ENCODE measurements around the gene MT1F.

MT1F gene

DNA sequence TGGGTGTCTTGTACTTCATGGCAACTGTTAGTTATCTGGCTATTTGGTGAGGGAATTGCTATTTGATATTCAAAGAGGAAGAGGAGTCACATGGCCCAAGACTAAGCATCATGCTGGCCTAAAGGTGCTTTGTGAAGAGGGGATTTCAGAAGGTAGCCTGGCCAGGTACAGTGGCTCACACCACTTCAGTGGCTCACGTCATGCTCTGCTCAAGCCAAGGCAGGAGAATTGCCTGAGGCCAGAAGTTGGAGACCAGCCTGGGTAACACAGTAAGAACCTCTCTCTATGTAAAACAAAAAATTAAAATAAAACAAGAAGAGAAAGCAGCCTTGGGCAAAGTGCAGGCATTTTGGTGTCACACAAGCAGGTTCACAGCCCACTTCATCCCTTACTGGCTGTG lies 12.4 kb upstream of the MT1F start:
- H3K9me3 ChIP-seq (replicated peaks in 1 of 2; ENCODE audit: control insufficient read depth in 2 of 2, insufficient read depth in 1 of 2, low read depth in 1 of 2, low read length in 2 of 2), result peaks cover 0 to 2% of the 10 kb centered on the region in 2 donors
- no peak overlapping the region for H3K18ac ChIP-seq (ENCODE audit: low read length)
- no peak overlapping the region for H3K9ac ChIP-seq (ENCODE audit: low read depth, low read length, poor library complexity)
- no peak overlapping the region for H3K4me2 ChIP-seq (ENCODE audit: insufficient read depth, low read length, poor library complexity, severe bottlenecking)
- no peaks in the 10 kb centered on the region for H3K36me3 ChIP-seq (replicated peaks in 1 of 2; ENCODE audit: control insufficient read depth in 2 of 2, insufficient read depth in 2 of 2, low read length in 2 of 2)
- no CpG with 5 or more reads among the region's 1 CpG for WGBS, 2 donors (ENCODE audit: extremely low coverage in 2 of 2, insufficient read length in 2 of 2, insufficient replicate concordance in 1 of 2)
- no peak overlapping the region for H2AFZ ChIP-seq (ENCODE audit: low read length)
- no peaks in the 10 kb centered on the region for H3K4me1 ChIP-seq (ENCODE audit: control insufficient read depth in 2 of 2, insufficient read depth in 1 of 2, low read depth in 1 of 2, low read length in 2 of 2)
- H4K91ac ChIP-seq (ENCODE audit: low read depth, low read length, poor library complexity), result no peak overlapping the region
- no peak overlapping the region for H2AK5ac ChIP-seq (ENCODE audit: low read depth, low read length)
- no peak overlapping the region for H2BK15ac ChIP-seq (ENCODE audit: low read length)
- H3K4ac ChIP-seq (ENCODE audit: low read length), result no peak overlapping the region
- H2BK12ac ChIP-seq (ENCODE audit: low read length), result no peak overlapping the region
- H4K8ac ChIP-seq (ENCODE audit: low read depth, low read length), result no peak overlapping the region
- H3K27me3 ChIP-seq (ENCODE audit: control insufficient read depth in 3 of 3, insufficient read depth in 3 of 3, low read depth in 1 of 3, low read length in 3 of 3), result peaks cover 28 to 100% (median 90%) of the 10 kb centered on the region in 3 experiments
- H3K27ac ChIP-seq (replicated peaks; ENCODE audit: low read length), result no peak overlapping the region
- H2BK120ac ChIP-seq (ENCODE audit: low read depth, low read length), result no peak overlapping the region
- no peaks in the 10 kb centered on the region for H3K79me1 ChIP-seq (ENCODE audit: low read depth, low read length)
- no peak overlapping the region for H3K14ac ChIP-seq (ENCODE audit: low read length)
- no peak for DNase-seq (ENCODE audit: low spot score)
- H3K23ac ChIP-seq (ENCODE audit: low read depth, low read length, poor library complexity), result no peak overlapping the region
- no peak overlapping the region for H2BK5ac ChIP-seq (ENCODE audit: low read length)
- H3K4me3 ChIP-seq (ENCODE audit: low read length in 2 of 2), result no peak overlapping the region

DNA sequence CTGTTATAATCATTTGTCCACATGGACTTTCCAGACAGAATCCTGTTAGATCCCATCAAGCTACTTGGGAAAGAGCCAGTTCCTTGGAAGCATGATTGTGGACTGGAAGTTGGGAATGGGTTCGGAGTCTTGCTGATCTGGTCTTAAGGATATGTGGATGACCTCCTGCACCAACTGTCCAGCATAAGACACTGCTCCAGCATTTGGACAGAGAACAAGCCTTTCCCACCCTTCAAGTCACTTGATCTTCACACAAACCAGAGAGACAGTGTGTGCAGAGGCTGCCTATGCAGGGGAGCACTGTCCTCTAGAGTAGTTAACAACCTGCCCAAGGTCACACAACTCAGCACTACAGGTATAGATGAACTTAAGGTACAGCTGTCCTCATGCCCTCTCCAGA lies 11.9 kb upstream of the MT1F start:
- Histone ChIP-seq H3K36me3 (replicated peaks in 1 of 2; ENCODE audit: control insufficient read depth in 2 of 2, insufficient read depth in 2 of 2, low read length in 2 of 2) (no peaks in the 10 kb centered on the region), H2BK5ac (ENCODE audit: low read length) (no peak overlapping the region), H3K4me3 (ENCODE audit: low read length in 2 of 2) (peak overlapping the region in 1 of 2 donors; percentile 6), H3K14ac (ENCODE audit: low read length) (no peak overlapping the region), H3K27me3 (ENCODE audit: control insufficient read depth in 3 of 3, insufficient read depth in 3 of 3, low read depth in 1 of 3, low read length in 3 of 3) (peaks cover 28 to 100% (median 84%) of the 10 kb centered on the region in 3 experiments), H3K9me3 (replicated peaks in 1 of 2; ENCODE audit: control insufficient read depth in 2 of 2, insufficient read depth in 1 of 2, low read depth in 1 of 2, low read length in 2 of 2) (peaks cover 0 to 2% of the 10 kb centered on the region in 2 donors), H4K8ac (ENCODE audit: low read depth, low read length) (no peak overlapping the region), H3K18ac (ENCODE audit: low read length) (no peak overlapping the region), H3K27ac (replicated peaks; ENCODE audit: low read length) (no peak overlapping the region), H3K79me1 (ENCODE audit: low read depth, low read length) (no peaks in the 10 kb centered on the region), H2BK12ac (ENCODE audit: low read length) (no peak overlapping the region), H2AFZ (ENCODE audit: low read length) (no peak overlapping the region), H3K4ac (ENCODE audit: low read length) (no peak overlapping the region), H2BK15ac (ENCODE audit: low read length) (no peak overlapping the region), H3K23ac (ENCODE audit: low read depth, low read length, poor library complexity) (no peak overlapping the region), H4K91ac (ENCODE audit: low read depth, low read length, poor library complexity) (no peak overlapping the region), H3K9ac (ENCODE audit: low read depth, low read length, poor library complexity) (no peak overlapping the region), H2BK120ac (ENCODE audit: low read depth, low read length) (no peak overlapping the region), H3K4me2 (ENCODE audit: insufficient read depth, low read length, poor library complexity, severe bottlenecking) (no peak overlapping the region), H3K4me1 (ENCODE audit: control insufficient read depth in 2 of 2, insufficient read depth in 1 of 2, low read depth in 1 of 2, low read length in 2 of 2) (no peaks in the 10 kb centered on the region), H2AK5ac (ENCODE audit: low read depth, low read length) (no peak overlapping the region)
- no peak for DNase-seq (ENCODE audit: low spot score)
- no CpG with 5 or more reads among the region's 1 CpG for WGBS, 2 donors (ENCODE audit: extremely low coverage in 2 of 2, insufficient read length in 2 of 2, insufficient replicate concordance in 1 of 2)

DNA sequence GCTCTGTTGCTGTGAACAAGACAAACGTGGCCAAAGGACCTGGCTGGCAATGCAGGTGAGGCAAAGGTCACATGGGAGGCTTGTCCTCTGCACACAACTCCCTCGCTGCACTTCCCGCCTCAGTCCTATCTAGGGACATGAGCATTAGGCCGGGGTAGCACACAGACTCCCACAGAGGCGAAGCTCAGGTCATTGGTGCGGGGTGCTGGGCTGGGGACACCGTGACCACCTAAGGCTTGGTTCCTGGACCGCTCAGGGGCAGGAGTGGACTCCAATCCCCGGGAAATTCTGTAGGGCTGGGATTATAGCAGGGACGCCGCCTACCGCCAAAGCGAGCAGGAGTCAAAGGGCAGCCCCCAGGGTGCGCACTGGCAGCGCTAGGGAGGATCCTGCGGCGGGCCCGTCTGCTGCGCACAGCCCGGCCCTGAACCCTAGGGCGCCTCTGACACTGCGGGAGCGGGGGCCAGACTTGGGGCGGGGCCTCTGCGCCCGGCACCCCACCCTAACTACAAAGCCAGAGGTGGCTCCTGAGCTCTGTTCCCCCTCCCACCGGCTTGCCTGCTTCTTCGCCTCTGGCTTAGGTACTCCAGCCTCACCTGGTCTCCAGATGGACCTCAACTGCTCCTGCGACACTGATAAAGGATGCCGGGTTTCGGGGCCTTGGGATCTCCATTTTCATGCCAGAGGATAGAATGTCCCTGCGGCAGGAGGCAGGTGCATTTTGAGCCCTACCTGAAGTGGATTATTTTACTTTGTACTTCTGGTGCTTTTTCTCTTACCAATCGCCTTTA lies 9.9 kb upstream of the MT1F start:
- Histone ChIP-seq H2BK15ac (ENCODE audit: low read length) (no peak overlapping the region), H3K4me1 (ENCODE audit: control insufficient read depth in 2 of 2, insufficient read depth in 1 of 2, low read depth in 1 of 2, low read length in 2 of 2) (no peaks in the 10 kb centered on the region), H3K18ac (ENCODE audit: low read length) (peak overlapping the region; percentile 16), H3K79me1 (ENCODE audit: low read depth, low read length) (no peaks in the 10 kb centered on the region), H3K4ac (ENCODE audit: low read length) (no peak overlapping the region), H2AFZ (ENCODE audit: low read length) (no peak overlapping the region), H3K36me3 (replicated peaks in 1 of 2; ENCODE audit: control insufficient read depth in 2 of 2, insufficient read depth in 2 of 2, low read length in 2 of 2) (no peaks in the 10 kb centered on the region), H3K27ac (replicated peaks; ENCODE audit: low read length) (no peak overlapping the region), H3K9ac (ENCODE audit: low read depth, low read length, poor library complexity) (no peak overlapping the region), H3K27me3 (ENCODE audit: control insufficient read depth in 3 of 3, insufficient read depth in 3 of 3, low read depth in 1 of 3, low read length in 3 of 3) (peaks cover 22 to 100% (median 79%) of the 10 kb centered on the region in 3 experiments), H3K14ac (ENCODE audit: low read length) (no peak overlapping the region), H4K91ac (ENCODE audit: low read depth, low read length, poor library complexity) (no peak overlapping the region), H2BK120ac (ENCODE audit: low read depth, low read length) (no peak overlapping the region), H4K8ac (ENCODE audit: low read depth, low read length) (no peak overlapping the region), H3K4me3 (ENCODE audit: low read length in 2 of 2) (no peak overlapping the region), H3K9me3 (replicated peaks in 1 of 2; ENCODE audit: control insufficient read depth in 2 of 2, insufficient read depth in 1 of 2, low read depth in 1 of 2, low read length in 2 of 2) (peaks cover 0 to 2% of the 10 kb centered on the region in 2 donors), H2AK5ac (ENCODE audit: low read depth, low read length) (no peak overlapping the region), H3K4me2 (ENCODE audit: insufficient read depth, low read length, poor library complexity, severe bottlenecking) (no peak overlapping the region), H2BK12ac (ENCODE audit: low read length) (no peak overlapping the region), H3K23ac (ENCODE audit: low read depth, low read length, poor library complexity) (peak overlapping the region; percentile 76), H2BK5ac (ENCODE audit: low read length) (no peak overlapping the region)
- WGBS, 2 donors (ENCODE audit: extremely low coverage in 2 of 2, insufficient read length in 2 of 2, insufficient replicate concordance in 1 of 2), result no CpG with 5 or more reads among the region's 33 CpGs
- no peak for DNase-seq (ENCODE audit: low spot score)

GRCh38 chr16:56649271-56649670 lies 8.5 kb upstream of the MT1F start:
- H2BK5ac ChIP-seq (ENCODE audit: low read length), result no peak overlapping the region
- H4K91ac ChIP-seq (ENCODE audit: low read depth, low read length, poor library complexity), result no peak overlapping the region
- no peak overlapping the region for H3K9ac ChIP-seq (ENCODE audit: low read depth, low read length, poor library complexity)
- no peaks in the 10 kb centered on the region for H3K79me1 ChIP-seq (ENCODE audit: low read depth, low read length)
- H3K36me3 ChIP-seq (replicated peaks in 1 of 2; ENCODE audit: control insufficient read depth in 2 of 2, insufficient read depth in 2 of 2, low read length in 2 of 2), result no peaks in the 10 kb centered on the region
- no peak overlapping the region for H3K14ac ChIP-seq (ENCODE audit: low read length)
- H3K27ac ChIP-seq (replicated peaks; ENCODE audit: low read length), result no peak overlapping the region
- no peaks in the 10 kb centered on the region for H3K4me1 ChIP-seq (ENCODE audit: control insufficient read depth in 2 of 2, insufficient read depth in 1 of 2, low read depth in 1 of 2, low read length in 2 of 2)
- no peak overlapping the region for H2BK120ac ChIP-seq (ENCODE audit: low read depth, low read length)
- H3K23ac ChIP-seq (ENCODE audit: low read depth, low read length, poor library complexity), result no peak overlapping the region
- no peak overlapping the region for H3K4me3 ChIP-seq (ENCODE audit: low read length in 2 of 2)
- H3K4ac ChIP-seq (ENCODE audit: low read length), result no peak overlapping the region
- H2AK5ac ChIP-seq (ENCODE audit: low read depth, low read length), result no peak overlapping the region
- no peak overlapping the region for H2AFZ ChIP-seq (ENCODE audit: low read length)
- H4K8ac ChIP-seq (ENCODE audit: low read depth, low read length), result no peak overlapping the region
- no peak overlapping the region for H3K4me2 ChIP-seq (ENCODE audit: insufficient read depth, low read length, poor library complexity, severe bottlenecking)
- no CpG with 5 or more reads among the region's 2 CpGs for WGBS, 2 donors (ENCODE audit: extremely low coverage in 2 of 2, insufficient read length in 2 of 2, insufficient replicate concordance in 1 of 2)
- no peak for DNase-seq (ENCODE audit: low spot score)
- H3K18ac ChIP-seq (ENCODE audit: low read length), result no peak overlapping the region
- peaks cover 8 to 96% (median 68%) of the 10 kb centered on the region in 3 experiments for H3K27me3 ChIP-seq (ENCODE audit: control insufficient read depth in 3 of 3, insufficient read depth in 3 of 3, low read depth in 1 of 3, low read length in 3 of 3)
- no peak overlapping the region for H2BK12ac ChIP-seq (ENCODE audit: low read length)
- no peaks in the 10 kb centered on the region for H3K9me3 ChIP-seq (replicated peaks in 1 of 2; ENCODE audit: control insufficient read depth in 2 of 2, insufficient read depth in 1 of 2, low read depth in 1 of 2, low read length in 2 of 2)
- no peak overlapping the region for H2BK15ac ChIP-seq (ENCODE audit: low read length)

Measured in neuronal stem cell (in vitro differentiated cells).